ENCODE measurements around the gene DEK. TPM values are rescaled to one million over a fixed set of nuclear protein-coding genes. Genes with fewer than 3 reads are reported as not detected.
"Not testable (repeated sequence)": the region's sequence is repeated elsewhere in the genome, so short reads cannot be mapped to it uniquely, and the experiment has no call there.

The DEK gene
- 100 to 1,000 TPM in 1 of 4 donors, 10 to 100 TPM in 3; 69.5 to 106 (median 93.0) TPM for total RNA-seq

DNA sequence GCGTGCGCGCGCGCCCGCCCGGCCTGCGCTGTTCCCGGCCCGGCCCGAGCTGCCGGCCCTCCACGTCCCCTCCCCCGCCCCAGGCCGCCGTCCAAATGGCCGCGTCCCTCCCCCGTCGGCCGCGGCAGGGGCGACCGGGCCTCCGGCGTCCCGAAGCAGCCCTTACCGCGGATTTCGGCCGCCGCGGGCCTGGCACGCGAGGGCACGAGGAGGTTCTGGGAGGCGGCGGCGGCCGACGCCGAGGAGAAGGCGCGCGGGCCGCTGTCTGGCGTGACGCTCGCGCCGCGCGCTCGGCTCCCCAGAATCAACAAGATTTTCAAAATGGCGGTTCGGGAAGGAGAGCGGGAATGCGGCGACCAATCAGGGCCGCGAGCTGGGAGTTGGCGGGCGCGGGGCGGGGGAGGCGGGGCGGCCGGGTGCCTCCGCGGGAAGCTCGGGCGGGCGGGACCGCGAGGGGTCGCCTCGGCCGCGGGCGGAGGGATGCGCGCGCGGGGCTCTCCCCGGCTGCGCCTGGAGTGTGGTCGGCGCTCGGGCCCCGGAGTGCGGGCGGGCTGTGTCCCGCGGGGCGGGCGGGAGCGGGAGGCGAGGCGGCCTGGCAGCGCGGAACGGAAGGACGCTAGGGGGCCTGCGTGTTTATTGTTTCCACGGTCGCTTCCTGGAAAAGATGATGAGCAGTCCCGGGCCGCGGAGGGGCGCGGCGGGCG lies at the start of gene DEK:
TSS of gene DEK (minus strand) at position 312 of the 704 bp plus-strand sequence. CDS start 543 bp downstream, outside the sequence.
- no peaks in the 10 kb centered on the region for H3K9me3 ChIP-seq
- no peaks in the 10 kb centered on the region for H3K36me3 ChIP-seq
- peak within 1 kb of the TSS; percentile 94 to 99 (median 98) for H3K27ac ChIP-seq
- peak within 1 kb of the TSS; percentile 71 to 97 (median 80) for H3K4me3 ChIP-seq
- WGBS, 2 donors: 0% methylated on average over 5 to 15 of the region's 113 CpGs
- TF ChIP-seq, protein P1, sequence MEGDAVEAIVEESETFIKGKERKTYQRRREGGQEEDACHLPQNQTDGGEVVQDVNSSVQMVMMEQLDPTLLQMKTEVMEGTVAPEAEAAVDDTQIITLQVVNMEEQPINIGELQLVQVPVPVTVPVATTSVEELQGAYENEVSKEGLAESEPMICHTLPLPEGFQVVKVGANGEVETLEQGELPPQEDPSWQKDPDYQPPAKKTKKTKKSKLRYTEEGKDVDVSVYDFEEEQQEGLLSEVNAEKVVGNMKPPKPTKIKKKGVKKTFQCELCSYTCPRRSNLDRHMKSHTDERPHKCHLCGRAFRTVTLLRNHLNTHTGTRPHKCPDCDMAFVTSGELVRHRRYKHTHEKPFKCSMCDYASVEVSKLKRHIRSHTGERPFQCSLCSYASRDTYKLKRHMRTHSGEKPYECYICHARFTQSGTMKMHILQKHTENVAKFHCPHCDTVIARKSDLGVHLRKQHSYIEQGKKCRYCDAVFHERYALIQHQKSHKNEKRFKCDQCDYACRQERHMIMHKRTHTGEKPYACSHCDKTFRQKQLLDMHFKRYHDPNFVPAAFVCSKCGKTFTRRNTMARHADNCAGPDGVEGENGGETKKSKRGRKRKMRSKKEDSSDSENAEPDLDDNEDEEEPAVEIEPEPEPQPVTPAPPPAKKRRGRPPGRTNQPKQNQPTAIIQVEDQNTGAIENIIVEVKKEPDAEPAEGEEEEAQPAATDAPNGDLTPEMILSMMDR (IDR thresholded peaks at IDR 0.05): peak; percentile 9 to 71 (median 50)
- peak in 2 of 4 donors; percentile 26 to 57 for TF ChIP-seq POLR2A (IDR thresholded peaks at IDR 0.05)
- DNase-seq: no peak
- intact Hi-C loops (cut with DNase I): loop anchor here (5.0 kb wide), 1 partner anchor 112 kb away; no protein-coding TSS in a partner anchor
- no peaks in the 10 kb centered on the region for H3K27me3 ChIP-seq
- peaks cover 8 to 48% (median 23%) of the 10 kb centered on the region in 3 donors for H3K4me1 ChIP-seq

DNA sequence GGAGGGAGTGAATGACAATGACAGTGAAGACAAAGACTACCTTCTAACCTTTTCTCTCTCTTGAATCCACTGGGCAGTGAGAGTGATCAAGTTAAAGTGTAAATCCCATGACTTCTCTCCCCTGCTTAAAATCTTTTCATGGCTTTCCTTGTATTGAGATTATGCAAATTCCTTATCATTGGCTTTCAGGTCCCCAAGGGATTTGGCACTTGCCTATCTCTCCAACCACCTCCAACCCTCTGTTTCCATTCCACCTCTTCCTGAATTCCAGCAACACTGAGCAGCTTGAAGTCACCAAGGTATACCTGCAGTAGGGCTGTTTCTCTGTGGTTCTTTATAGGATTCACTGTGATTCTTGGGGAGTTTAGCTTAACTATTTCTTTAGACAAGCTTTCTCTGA lies 48.0 kb upstream of the DEK start:
- H3K4me3 ChIP-seq: no peak overlapping the region
- intact Hi-C loops (cut with DNase I): no loop called here
- no peak for TF ChIP-seq POLR2A (IDR thresholded peaks at IDR 0.05)
- TF ChIP-seq, protein P1 (IDR thresholded peaks at IDR 0.05): no peak
- no peaks in the 10 kb centered on the region for H3K4me1 ChIP-seq
- H3K27me3 ChIP-seq: no peaks in the 10 kb centered on the region
- no peak overlapping the region for H3K27ac ChIP-seq
- H3K9me3 ChIP-seq: no peaks in the 10 kb centered on the region
- no peaks in the 10 kb centered on the region for H3K36me3 ChIP-seq
- no peak for DNase-seq

DNA sequence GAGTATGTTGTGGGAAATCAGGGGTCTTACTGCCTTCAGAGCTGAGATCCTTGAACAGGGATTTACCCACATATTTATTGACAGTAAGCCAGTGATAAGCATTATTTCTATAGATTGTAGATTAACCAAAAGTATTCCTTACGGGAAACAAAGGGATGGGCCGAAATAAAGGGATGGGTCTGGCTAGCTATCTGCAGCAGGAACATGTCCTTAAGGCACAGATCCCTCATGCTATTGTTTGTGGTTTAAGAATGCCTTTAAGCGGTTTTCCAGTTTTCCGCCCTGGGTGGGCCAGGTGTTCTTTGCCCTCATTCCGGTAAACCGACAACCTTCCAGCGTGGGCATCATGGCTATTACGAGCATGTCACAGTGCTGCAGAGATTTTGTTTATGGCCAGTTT lies 45.7 kb upstream of the DEK start:
- H3K27me3 ChIP-seq; H3K36me3 ChIP-seq; DNase-seq; H3K9me3 ChIP-seq; H3K27ac ChIP-seq; H3K4me3 ChIP-seq; intact Hi-C loops (cut with DNase I); H3K4me1 ChIP-seq: not testable (repeated sequence)
- WGBS, 2 donors: 70% methylated on average over 8 of the region's 8 CpGs

- H3K27me3 ChIP-seq: no peaks in the 10 kb centered on the region
- no peak for TF ChIP-seq POLR2A (IDR thresholded peaks at IDR 0.05)
- TF ChIP-seq, protein P1 (IDR thresholded peaks at IDR 0.05): no peak
- no peaks in the 10 kb centered on the region for H3K4me1 ChIP-seq
- no peaks in the 10 kb centered on the region for H3K9me3 ChIP-seq
- H3K27ac ChIP-seq: no peak overlapping the region
- no peak overlapping the region for H3K4me3 ChIP-seq
- no peak for DNase-seq
- intact Hi-C loops (cut with DNase I): no loop called here
- 87 to 93% methylated on average over 4 to 5 of the region's 5 CpGs for WGBS, 2 donors
- H3K36me3 ChIP-seq: no peaks in the 10 kb centered on the region
Observed at GRCh38 chr6:18309046-18309445, 44.7 kb upstream of the DEK start.

DNA sequence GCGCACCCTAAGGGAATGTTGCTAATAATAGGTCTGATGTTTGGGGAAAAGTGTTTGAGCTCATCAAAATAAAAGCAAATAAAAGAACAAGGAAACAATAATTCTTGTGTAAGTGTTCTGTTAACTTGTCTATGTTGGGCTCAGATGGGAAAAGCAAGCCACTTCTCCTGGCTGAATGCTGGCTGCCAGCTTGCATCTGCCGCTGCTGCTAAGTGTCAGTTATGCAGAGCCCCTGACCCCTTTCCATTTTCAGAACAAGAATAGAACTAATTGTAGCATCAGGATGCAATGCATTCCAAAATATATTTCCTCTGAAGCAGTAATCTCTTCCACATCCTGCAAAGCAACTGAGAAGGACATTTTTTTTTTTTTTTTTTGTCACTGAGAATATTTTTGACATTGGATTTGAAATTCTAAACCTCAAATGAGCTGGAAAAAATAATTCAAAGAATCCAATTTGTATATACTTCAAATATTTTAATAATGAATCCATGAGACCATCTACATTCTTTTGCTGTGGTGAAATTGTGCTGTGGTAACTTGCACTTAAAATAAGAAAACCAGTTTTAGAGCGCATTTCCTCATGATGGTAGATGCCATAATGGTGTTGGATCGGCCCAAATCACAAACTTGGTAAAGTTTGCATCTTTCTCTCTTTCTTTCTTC lies 43.9 kb upstream of the DEK start:
- Histone ChIP-seq H3K27me3 (no peaks in the 10 kb centered on the region), H3K4me1 (no peaks in the 10 kb centered on the region), H3K4me3 (no peak overlapping the region), H3K36me3 (no peaks in the 10 kb centered on the region), H3K27ac (no peak overlapping the region), H3K9me3 (no peaks in the 10 kb centered on the region)
- intact Hi-C loops (cut with DNase I): no loop called here
- TF ChIP-seq, protein P1 (IDR thresholded peaks at IDR 0.05): no peak
- no peak for TF ChIP-seq POLR2A (IDR thresholded peaks at IDR 0.05)
- 73 to 84% methylated on average over 4 of the region's 4 CpGs for WGBS, 2 donors
- DNase-seq: no peak
